GM12864 (cell line): ENCODE data around the gene EFCAB6.

Experiments
- DNase-seq: peaks from one replicate; pipeline ENCODE4 v3.0.0-alpha.2; 2011; ENCODE audit warnings: low read depth
- H3K4me3 ChIP-seq: 2 replicates; pipeline ENCODE4 v1.5.1; 2011; ENCODE audit warnings: mild to moderate bottlenecking, low read depth, low read length, control low read depth
- CTCF ChIP-seq: IDR thresholded peaks from 2 replicates; pipeline ENCODE4 v1.5.1; 2011; ENCODE audit warnings: low read depth, mild to moderate bottlenecking, moderate library complexity, low read length, control low read depth, inconsistent platforms; ENCODE audit errors: missing control alignments

EFCAB6 gene

GRCh38 chr22:43533156-43533530, 279.0 kb downstream of the EFCAB6 start:
- DNase-seq = no peak
- no peak for TF ChIP-seq CTCF
- H3K4me3 ChIP-seq = no peak overlapping the region

GRCh38 chr22:43532301-43533155, 279.6 kb downstream of the EFCAB6 start:
- TF ChIP-seq CTCF = no peak
- no peak overlapping the region for H3K4me3 ChIP-seq
- no peak for DNase-seq

- TF ChIP-seq CTCF = no peak
- no peak for DNase-seq
- H3K4me3 ChIP-seq = no peak overlapping the region
These were observed 280.5 kb downstream of the EFCAB6 start for GRCh38 chr22:43531651-43532050.

GRCh38 chr22:43530349-43531201, 281.5 kb downstream of the EFCAB6 start:
- no peak for TF ChIP-seq CTCF
- H3K4me3 ChIP-seq = no peak overlapping the region
- no peak for DNase-seq

- no peak for DNase-seq
- no peak for TF ChIP-seq CTCF
- H3K4me3 ChIP-seq = no peak overlapping the region
These were observed 282.2 kb downstream of the EFCAB6 start for GRCh38 chr22:43529934-43530333.

- no peak overlapping the region for H3K4me3 ChIP-seq
- no peak for DNase-seq
- TF ChIP-seq CTCF = no peak
These were observed 282.6 kb downstream of the EFCAB6 start for GRCh38 chr22:43529461-43529860.
